Endothelial cell of umbilical vein (primary cell): ENCODE data around the gene OR10C1.
A peak's percentile ranks its signal among the peaks of the same experiment; 100 is the strongest.

Experiments
- EZH2 ChIP-seq: IDR thresholded peaks from 2 replicates; pipeline ENCODE4 v1.6.1; 2012; ENCODE audit warnings: borderline replicate concordance, low read depth, mild to moderate bottlenecking, moderate library complexity, low read length, inconsistent platforms; ENCODE audit not compliant: severe bottlenecking
- FOS ChIP-seq: IDR thresholded peaks from 2 replicates; pipeline ENCODE4 v1.6.1; 2011; ENCODE audit warnings: mild to moderate bottlenecking, low read length, moderate library complexity, borderline replicate concordance; ENCODE audit not compliant: insufficient read depth
- TF ChIP-seq, protein P1 (sequence below), 2 donors: IDR thresholded peaks; 1 replicate in 1 of 2; 2 replicates in 1 of 2; pipeline ENCODE4 v1.5.1; 2011; ENCODE audit warnings: low read length in 2 of 2, mild to moderate bottlenecking in 2 of 2, moderate library complexity in 2 of 2, control low read depth in 1 of 2, inconsistent platforms in 1 of 2, low read depth in 1 of 2; ENCODE audit not compliant: insufficient read depth in 1 of 2; ENCODE audit errors: extremely low read depth in 1 of 2

DNA sequence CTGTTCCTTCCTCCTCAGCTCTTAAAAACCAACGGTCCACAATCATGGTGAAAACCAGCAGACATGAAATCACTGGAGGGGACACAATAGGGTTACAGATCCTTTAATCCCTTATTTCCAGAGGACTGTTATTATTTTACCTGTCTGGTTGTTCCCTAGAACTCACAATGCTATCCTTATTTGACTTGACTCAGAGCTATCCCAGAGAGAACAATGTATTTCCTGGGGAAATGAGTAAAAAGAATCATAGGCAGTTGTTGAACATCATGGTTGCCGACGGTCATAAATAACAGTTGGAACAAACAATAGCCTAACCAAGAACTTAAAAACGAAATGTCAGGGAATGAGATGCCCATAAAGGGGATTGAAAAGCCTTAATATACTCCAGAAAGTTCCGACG, 27.1 kb downstream of the OR10C1 start:
- TF ChIP-seq, protein P1, sequence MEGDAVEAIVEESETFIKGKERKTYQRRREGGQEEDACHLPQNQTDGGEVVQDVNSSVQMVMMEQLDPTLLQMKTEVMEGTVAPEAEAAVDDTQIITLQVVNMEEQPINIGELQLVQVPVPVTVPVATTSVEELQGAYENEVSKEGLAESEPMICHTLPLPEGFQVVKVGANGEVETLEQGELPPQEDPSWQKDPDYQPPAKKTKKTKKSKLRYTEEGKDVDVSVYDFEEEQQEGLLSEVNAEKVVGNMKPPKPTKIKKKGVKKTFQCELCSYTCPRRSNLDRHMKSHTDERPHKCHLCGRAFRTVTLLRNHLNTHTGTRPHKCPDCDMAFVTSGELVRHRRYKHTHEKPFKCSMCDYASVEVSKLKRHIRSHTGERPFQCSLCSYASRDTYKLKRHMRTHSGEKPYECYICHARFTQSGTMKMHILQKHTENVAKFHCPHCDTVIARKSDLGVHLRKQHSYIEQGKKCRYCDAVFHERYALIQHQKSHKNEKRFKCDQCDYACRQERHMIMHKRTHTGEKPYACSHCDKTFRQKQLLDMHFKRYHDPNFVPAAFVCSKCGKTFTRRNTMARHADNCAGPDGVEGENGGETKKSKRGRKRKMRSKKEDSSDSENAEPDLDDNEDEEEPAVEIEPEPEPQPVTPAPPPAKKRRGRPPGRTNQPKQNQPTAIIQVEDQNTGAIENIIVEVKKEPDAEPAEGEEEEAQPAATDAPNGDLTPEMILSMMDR (IDR thresholded peaks at IDR 0.05; ENCODE audit: extremely low read depth in 1 of 2, insufficient read depth in 1 of 2, low read depth in 1 of 2, low read length in 2 of 2) = no peak
- TF ChIP-seq FOS (peak; percentile 52), EZH2 (no peak)
